H1 (cell line): ENCODE data around the gene PHTF2. TPM values are rescaled to one million over a fixed set of nuclear protein-coding genes. Genes with fewer than 3 reads are reported as not detected.

Experiments
- CTCF ChIA-PET: fragments of 300-600 bp; sonication (Branson Sonifier 250); formaldehyde crosslinking; loops from one replicate; lab custom pipeline; 2021; ENCODE audit not compliant: partially characterized antibody; lab: Charles Lee
- POLR2A ChIA-PET: fragments of 300-600 bp; sonication (Branson Sonifier 250); formaldehyde crosslinking; loops from one replicate; lab custom pipeline; 2021; ENCODE audit warnings: inconsistent platforms; ENCODE audit not compliant: partially characterized antibody; lab: Charles Lee
- DNase-seq, 2 experiments: peaks; one replicate each; pipeline versions ENCODE4 v3.0.0 to v3.0.0-alpha.2; 2010 to 2022; ENCODE audit warnings: low spot score in 2 of 2, low read depth in 1 of 2, mixed read lengths in 1 of 2
- FAIRE-seq: peaks from 2 replicates; lab custom pipeline; 2011; peaks lifted over from hg19 to GRCh38; lab: Jason Lieb, UNC
- H2AFZ ChIP-seq: 2 replicates; pipeline ENCODE4 v1.8.1; 2012; ENCODE audit warnings: low read length, inconsistent platforms
- H2AK5ac ChIP-seq: 2 replicates; pipeline ENCODE4 v1.6.1; 2013; ENCODE audit warnings: low read depth, low read length
- H2BK120ac ChIP-seq: replicated peaks from 2 replicates; pipeline ENCODE3; 2013; ENCODE audit warnings: low read depth, low read length, inconsistent platforms
- H2BK12ac ChIP-seq: 2 replicates; pipeline ENCODE4 v1.6.1; 2013; ENCODE audit warnings: low read depth, low read length
- H2BK15ac ChIP-seq: 2 replicates; pipeline ENCODE4 v1.6.1; 2013; ENCODE audit warnings: low read length
- H2BK20ac ChIP-seq: 2 replicates; pipeline ENCODE4 v1.6.1; 2013; ENCODE audit warnings: low read length
- H2BK5ac ChIP-seq: 2 replicates; pipeline ENCODE4 v1.6.1; 2013; ENCODE audit warnings: low read depth, low read length
- H3K14ac ChIP-seq: 2 replicates; pipeline ENCODE4 v1.6.1; 2013; ENCODE audit warnings: inconsistent platforms; ENCODE audit not compliant: insufficient read length
- H3K18ac ChIP-seq: 2 replicates; pipeline ENCODE4 v1.6.1; 2013; ENCODE audit warnings: low read length; ENCODE audit errors: extremely low read depth
- H3K23ac ChIP-seq: 2 replicates; pipeline ENCODE4 v1.6.1; 2013; ENCODE audit warnings: inconsistent platforms; ENCODE audit not compliant: insufficient read length
- H3K23me2 ChIP-seq: 2 replicates; pipeline ENCODE4 v1.6.1; 2013; ENCODE audit warnings: low read depth, low read length
- H3K27ac ChIP-seq: 2 replicates; pipeline ENCODE4 v1.6.1; 2011; ENCODE audit warnings: low read depth, low read length, inconsistent platforms
- H3K27me3 ChIP-seq, 4 experiments: replicated peaks in 1 of 4; 1 replicate in 1 of 4; 2 replicates in 3 of 4; pipeline versions ENCODE4 v1.6.1 to v1.8.1; 2011 to 2013; ENCODE audit warnings: low read length in 3 of 4, mild to moderate bottlenecking in 3 of 4, inconsistent platforms in 2 of 4, mixed read lengths in 2 of 4, moderate library complexity in 1 of 4; ENCODE audit not compliant: control insufficient read depth in 3 of 4, insufficient read depth in 3 of 4; ENCODE audit errors: extremely low read depth in 1 of 4
- H3K36me3 ChIP-seq, 4 experiments: 2 replicates each; pipeline versions ENCODE4 v1.6.1 to v1.8.1; 2011 to 2013; ENCODE audit warnings: mild to moderate bottlenecking in 4 of 4, low read length in 3 of 4, moderate library complexity in 2 of 4, control low read depth in 1 of 4, inconsistent platforms in 1 of 4; ENCODE audit not compliant: insufficient read depth in 4 of 4, control insufficient read depth in 2 of 4
- H3K4ac ChIP-seq: replicated peaks from 2 replicates; pipeline ENCODE3; 2013; ENCODE audit warnings: low read length, low read depth, mixed read lengths, inconsistent platforms; ENCODE audit not compliant: insufficient read length
- H3K4me1 ChIP-seq, 4 experiments: replicated peaks in 1 of 4; 1 replicate in 1 of 4; 2 replicates in 3 of 4; pipeline versions ENCODE4 v1.6.1 to v1.8.1; 2011 to 2013; ENCODE audit warnings: low read length in 3 of 4, inconsistent platforms in 2 of 4, mixed read lengths in 1 of 4; ENCODE audit not compliant: insufficient read depth in 4 of 4, control insufficient read depth in 3 of 4
- H3K4me2 ChIP-seq, 2 experiments: 2 replicates each; pipeline versions ENCODE4 v1.6.1 to v1.8.1; 2011 to 2013; ENCODE audit warnings: low read depth in 2 of 2, low read length in 2 of 2, control low read depth in 1 of 2, inconsistent platforms in 1 of 2, mild to moderate bottlenecking in 1 of 2; ENCODE audit not compliant: insufficient read depth in 1 of 2
- H3K4me3 ChIP-seq, 4 experiments: fragments of 200-600, 300-600 bp in 1 of 4; sonication (generic), shearing (Covaris generic), sonication (Bioruptor Twin) in 1 of 4; 2 replicates each; pipeline versions ENCODE4 v1.5.1 to v1.8.1; 2011 to 2016; ENCODE audit warnings: low read length in 4 of 4, low read depth in 3 of 4, control low read depth in 2 of 4, inconsistent platforms in 2 of 4, mild to moderate bottlenecking in 2 of 4, mixed read lengths in 1 of 4, moderate library complexity in 1 of 4; ENCODE audit not compliant: insufficient read depth in 2 of 4; ENCODE audit errors: extremely low read depth in 1 of 4
- H3K56ac ChIP-seq: replicated peaks from 2 replicates; pipeline ENCODE3; 2013; ENCODE audit warnings: low read depth, mild to moderate bottlenecking, mixed read lengths, low read length, inconsistent platforms; ENCODE audit not compliant: insufficient read length
- H3K79me1 ChIP-seq: 2 replicates; pipeline ENCODE4 v1.6.1; 2013; ENCODE audit warnings: low read depth, low read length, control low read depth
- H3K79me2 ChIP-seq, 2 experiments: 2 replicates each; pipeline versions ENCODE4 v1.6.1 to v1.8.1; 2012 to 2013; ENCODE audit warnings: low read length in 2 of 2, mild to moderate bottlenecking in 2 of 2, inconsistent platforms in 1 of 2; ENCODE audit not compliant: insufficient read depth in 2 of 2, control insufficient read depth in 1 of 2
- H3K9ac ChIP-seq, 4 experiments: replicated peaks in 1 of 4; 1 replicate in 1 of 4; 2 replicates in 3 of 4; pipeline versions ENCODE4 v1.6.1 to v1.8.1; 2011 to 2013; ENCODE audit warnings: low read depth in 3 of 4, low read length in 3 of 4, control low read depth in 2 of 4, mild to moderate bottlenecking in 2 of 4, moderate library complexity in 2 of 4, inconsistent platforms in 1 of 4; ENCODE audit errors: extremely low read depth in 1 of 4
- H3K9me3 ChIP-seq, 2 experiments: 2 replicates each; pipeline versions ENCODE4 v1.6.1 to v1.8.1; 2012 to 2013; ENCODE audit warnings: mild to moderate bottlenecking in 2 of 2, moderate library complexity in 2 of 2, control low read depth in 1 of 2, inconsistent platforms in 1 of 2, low read depth in 1 of 2, low read length in 1 of 2, mixed read lengths in 1 of 2; ENCODE audit not compliant: insufficient read depth in 2 of 2
- H4K20me1 ChIP-seq, 2 experiments: replicated peaks in 1 of 2; 2 replicates each; pipeline versions ENCODE3 to v1.8.1; 2011 to 2013; ENCODE audit warnings: inconsistent platforms in 2 of 2, low read length in 2 of 2, mild to moderate bottlenecking in 1 of 2; ENCODE audit not compliant: insufficient read depth in 2 of 2, control insufficient read depth in 1 of 2
- H4K5ac ChIP-seq: 2 replicates; pipeline ENCODE4 v1.6.1; 2013; ENCODE audit warnings: low read length, low read depth, mixed read lengths, inconsistent platforms; ENCODE audit not compliant: insufficient read length
- H4K8ac ChIP-seq: 2 replicates; pipeline ENCODE4 v1.8.0; 2013; ENCODE audit warnings: mild to moderate bottlenecking, moderate library complexity, low read length, inconsistent platforms; ENCODE audit not compliant: insufficient read depth; ENCODE audit errors: extremely low read depth
- H4K91ac ChIP-seq: replicated peaks from 2 replicates; pipeline ENCODE3; 2013; ENCODE audit warnings: low read length, mixed read lengths, inconsistent platforms; ENCODE audit not compliant: insufficient read length
- ASH2L ChIP-seq: fragments of 200-600, 300-600 bp; sonication (generic); IDR thresholded peaks from one replicate; pipeline ENCODE4 v1.7.1; 2017; ENCODE audit warnings: low read length
- BACH1 ChIP-seq: IDR thresholded peaks from 2 replicates; pipeline ENCODE4 v1.6.1; 2012; ENCODE audit warnings: low read length, improper control_type of control experiment
- CEBPB ChIP-seq: IDR thresholded peaks from 2 replicates; pipeline ENCODE4 v1.6.1; 2012; ENCODE audit warnings: low read depth, low read length
- HDAC2 ChIP-seq, 2 experiments: fragments of 300-600 bp in 1 of 2; sonication (generic) in 1 of 2; IDR thresholded peaks; 2 replicates each; pipeline ENCODE4 v1.6.1; 2011 to 2012; ENCODE audit warnings: low read depth in 2 of 2, low read length in 2 of 2, mild to moderate bottlenecking in 2 of 2, moderate library complexity in 2 of 2, borderline replicate concordance in 1 of 2, inconsistent platforms in 1 of 2
- RAD21 ChIP-seq, 2 experiments: IDR thresholded peaks in 1 of 2; conservative IDR thresholded peaks in 1 of 2; 2 replicates each; pipeline ENCODE4 v1.6.1; 2011; ENCODE audit warnings: low read depth in 2 of 2, low read length in 2 of 2, improper control_type of control experiment in 1 of 2, inconsistent platforms in 1 of 2, mild to moderate bottlenecking in 1 of 2, moderate library complexity in 1 of 2
- RBBP5 ChIP-seq: IDR thresholded peaks from 2 replicates; pipeline ENCODE4 v1.7.1; 2012; ENCODE audit warnings: low read depth, mild to moderate bottlenecking, inconsistent platforms, low read length, moderate library complexity, borderline replicate concordance
- SP1 ChIP-seq: IDR thresholded peaks from 2 replicates; pipeline ENCODE4 v1.6.1; 2011; ENCODE audit warnings: low read depth, low read length
- WGBS, 2 experiments: shearing (Covaris generic) in 1 of 2; methylation state at CpG; one replicate each; pipeline versions ENCODE4 v1.1.6 to v1.1.7; 2013 to 2015; ENCODE audit warnings: low lambda C conversion rate in 2 of 2, mixed read lengths in 2 of 2, inconsistent platforms in 1 of 2, low coverage in 1 of 2, missing lambda C conversion rate in 1 of 2; ENCODE audit not compliant: insufficient replicate concordance in 2 of 2, insufficient coverage in 1 of 2, insufficient read length in 1 of 2; ENCODE audit errors: extremely low coverage in 1 of 2, missing lambda C conversion rate in 1 of 2; 5-methylcytosine and 5-hydroxymethylcytosine counted together
- polyA plus RNA-seq, 7 experiments: library from polyadenylated mRNA; depleted of rRNA in 3 of 7; stranded (reverse) in 5 of 7; unstranded in 2 of 7; fragments of >200 nt in 5 of 7; fragments of 200-250 nt in 2 of 7; gene quantifications; 1 replicate in 5 of 7; 2 replicates in 1 of 7; 4 replicates in 1 of 7; pipeline versions ENCODE4 v1.2.1 to v1.2.3, GENCODE V29; 2011 to 2013; ENCODE audit warnings: missing spikeins in 2 of 7, mixed read lengths in 2 of 7
- total RNA-seq: library from RNA; stranded (reverse); fragmentation: NEBNext Ultra II Directional; extraction: Animal tissue kit (Norgen Biotek cat#: 25700); gene quantifications from 2 replicates; pipeline ENCODE4 v1.2.1, GENCODE V29; 2021
- TF ChIP-seq, protein P1 (sequence below), 3 experiments: IDR thresholded peaks; 1 replicate in 2 of 3; 2 replicates in 1 of 3; pipeline versions ENCODE4 v1.5.1 to v1.6.1; 2011; ENCODE audit warnings: low read length in 3 of 3, mild to moderate bottlenecking in 3 of 3, inconsistent platforms in 2 of 3, low read depth in 1 of 3, moderate library complexity in 1 of 3; ENCODE audit not compliant: insufficient read depth in 1 of 3; ENCODE audit errors: control extremely low read depth in 1 of 3

PHTF2 gene
- total and polyA plus RNA-seq, 2 of the 8 experiments (the other 6 are each of a cell fraction or from before 2014, with no cell fraction given) = 9.0 to 25.4 TPM

DNA sequence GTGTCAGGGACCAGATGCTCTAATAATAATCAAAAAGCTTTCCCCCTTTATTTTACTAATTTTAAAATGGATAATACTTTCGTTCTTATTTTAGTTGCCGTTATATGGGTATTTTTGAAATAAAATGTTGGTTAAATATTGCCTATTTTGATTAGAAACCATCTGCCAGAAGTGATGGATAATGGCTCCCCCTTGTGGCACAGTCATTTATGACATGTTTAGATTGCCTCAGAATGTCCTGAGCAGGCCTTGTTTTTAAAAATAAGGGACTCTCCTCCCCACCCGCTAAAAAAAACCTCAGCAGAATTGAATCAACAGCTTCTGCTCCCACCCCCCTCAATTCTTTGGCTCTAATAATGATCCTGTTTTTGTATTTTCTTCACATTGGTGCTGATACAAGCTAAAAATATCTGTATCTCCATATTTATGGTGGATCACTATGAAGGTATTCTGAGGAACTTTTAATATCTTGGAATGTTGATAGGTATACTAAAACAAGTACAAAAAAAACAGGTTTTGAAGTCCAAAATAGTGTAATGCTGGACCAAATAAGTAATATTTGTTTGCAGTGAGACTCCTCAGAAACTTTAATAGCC, 39.2 kb upstream of the PHTF2 start:
- H3K9me3 ChIP-seq = no peaks in the 10 kb centered on the region
- H3K27ac ChIP-seq = no peak overlapping the region
- H3K79me2 ChIP-seq = peaks cover 0 to 45% of the 10 kb centered on the region in 2 experiments; a peak in 2 of 4 replicates
- no peak overlapping the region for H3K4me2 ChIP-seq
- no peak overlapping the region for H2AFZ ChIP-seq
- no peak overlapping the region for H2BK12ac ChIP-seq
- H3K9ac ChIP-seq = no peak overlapping the region
- no peak overlapping the region for H2BK20ac ChIP-seq
- H3K79me1 ChIP-seq = no peaks in the 10 kb centered on the region
- no peak overlapping the region for H2BK120ac ChIP-seq
- H4K91ac ChIP-seq = no peak overlapping the region
- no peak overlapping the region for H2BK5ac ChIP-seq
- no peaks in the 10 kb centered on the region for H3K4me1 ChIP-seq
- no peak overlapping the region for H3K23ac ChIP-seq
- peak; percentile 86 for FAIRE-seq
- H3K4me3 ChIP-seq = no peak overlapping the region
- no peak overlapping the region for H3K14ac ChIP-seq
- peak; percentile 10 to 78 for DNase-seq
- H3K18ac ChIP-seq = no peak overlapping the region
- H2AK5ac ChIP-seq = no peak overlapping the region
- no peak overlapping the region for H4K5ac ChIP-seq
- 36% methylated on average over 3 of the region's 3 CpGs; no CpG with 5 or more reads in 1 of the 2 experiments for WGBS, 2 experiments
- ChIA-PET CTCF (interaction anchor here (0.6 to 3.7 kb wide), 24 partner anchors 8 to 273 kb away, joined by 3 to 48 read pairs (median 4); no protein-coding TSS in a partner anchor), POLR2A (no interaction called here)
- H4K8ac ChIP-seq = no peak overlapping the region
- H3K4ac ChIP-seq = no peak overlapping the region
- H4K20me1 ChIP-seq = peaks cover 0 to 4% of the 10 kb centered on the region in 2 experiments
- no peaks in the 10 kb centered on the region for H3K36me3 ChIP-seq
- no peaks in the 10 kb centered on the region for H3K27me3 ChIP-seq
- H2BK15ac ChIP-seq = no peak overlapping the region
- TF ChIP-seq, protein P1, sequence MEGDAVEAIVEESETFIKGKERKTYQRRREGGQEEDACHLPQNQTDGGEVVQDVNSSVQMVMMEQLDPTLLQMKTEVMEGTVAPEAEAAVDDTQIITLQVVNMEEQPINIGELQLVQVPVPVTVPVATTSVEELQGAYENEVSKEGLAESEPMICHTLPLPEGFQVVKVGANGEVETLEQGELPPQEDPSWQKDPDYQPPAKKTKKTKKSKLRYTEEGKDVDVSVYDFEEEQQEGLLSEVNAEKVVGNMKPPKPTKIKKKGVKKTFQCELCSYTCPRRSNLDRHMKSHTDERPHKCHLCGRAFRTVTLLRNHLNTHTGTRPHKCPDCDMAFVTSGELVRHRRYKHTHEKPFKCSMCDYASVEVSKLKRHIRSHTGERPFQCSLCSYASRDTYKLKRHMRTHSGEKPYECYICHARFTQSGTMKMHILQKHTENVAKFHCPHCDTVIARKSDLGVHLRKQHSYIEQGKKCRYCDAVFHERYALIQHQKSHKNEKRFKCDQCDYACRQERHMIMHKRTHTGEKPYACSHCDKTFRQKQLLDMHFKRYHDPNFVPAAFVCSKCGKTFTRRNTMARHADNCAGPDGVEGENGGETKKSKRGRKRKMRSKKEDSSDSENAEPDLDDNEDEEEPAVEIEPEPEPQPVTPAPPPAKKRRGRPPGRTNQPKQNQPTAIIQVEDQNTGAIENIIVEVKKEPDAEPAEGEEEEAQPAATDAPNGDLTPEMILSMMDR (IDR thresholded peaks at IDR 0.05; ENCODE audit: control extremely low read depth in 1 of 3, insufficient read depth in 1 of 3, low read depth in 1 of 3, low read length in 3 of 3) = peak in 2 of 3 experiments; percentile 62 to 69; a peak in 2 of 4 replicates
- TF ChIP-seq RAD21 (IDR thresholded peaks at IDR 0.05 in 1 of 2, conservative IDR thresholded peaks at IDR 0.05 in 1 of 2; ENCODE audit: low read depth in 2 of 2, low read length in 2 of 2) (peak; percentile 84 to 88), BACH1 (no peak), SP1 (no peak), ASH2L (no peak), RBBP5 (no peak), HDAC2 (IDR thresholded peaks at IDR 0.05; ENCODE audit: borderline replicate concordance in 1 of 2, low read depth in 2 of 2, low read length in 2 of 2) (no peak), CEBPB (no peak)
- H3K56ac ChIP-seq = no peak overlapping the region
- no peaks in the 10 kb centered on the region for H3K23me2 ChIP-seq
